Measurements from ENCODE around the gene RAC3. TPM values are rescaled to one million over a fixed set of nuclear protein-coding genes. Genes with fewer than 3 reads are reported as not detected.

RAC3 gene
- total RNA-seq, 1 donor = 1.8 TPM

DNA sequence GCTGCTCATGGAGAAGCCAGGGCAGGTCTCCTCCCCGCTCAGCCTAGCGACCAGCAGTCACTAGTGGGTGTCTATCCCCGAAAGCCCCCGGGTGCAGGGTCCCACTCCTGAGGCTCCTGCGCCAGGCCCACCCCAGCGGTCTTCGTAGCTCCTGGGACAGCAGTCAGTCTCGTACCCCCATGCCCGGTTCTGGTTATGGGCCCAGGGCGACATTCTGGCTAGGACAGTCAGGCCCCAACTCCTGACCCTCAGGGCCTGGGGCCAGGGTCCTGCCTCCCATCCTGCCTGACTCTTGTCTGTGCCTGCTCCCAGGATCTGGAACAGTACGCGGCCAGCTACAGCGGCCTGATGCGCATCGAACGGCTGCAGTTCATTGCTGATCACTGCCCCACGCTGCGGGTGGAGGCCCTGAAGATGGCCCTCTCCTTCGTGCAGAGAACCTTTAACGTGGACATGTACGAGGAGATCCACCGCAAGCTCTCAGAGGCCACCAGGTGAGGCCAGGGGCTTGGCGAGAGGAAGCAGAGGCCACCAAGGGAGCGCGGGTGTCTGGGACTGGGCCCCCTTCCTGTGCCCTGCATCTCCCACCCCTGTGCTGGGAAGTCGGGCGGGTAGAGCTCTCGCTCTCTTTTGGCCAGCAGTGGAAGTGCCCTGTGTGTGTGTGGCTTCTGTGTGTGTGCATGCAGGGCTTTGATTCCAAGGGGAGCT lies 22.2 kb downstream of the RAC3 start:
- no peaks in the 10 kb centered on the region for H3K27me3 ChIP-seq (ENCODE audit: insufficient read depth, low read length)
- H3K79me2 ChIP-seq (ENCODE audit: insufficient read depth, low read length) = peaks cover 46% of the 10 kb centered on the region
- TF ChIP-seq, protein P1, sequence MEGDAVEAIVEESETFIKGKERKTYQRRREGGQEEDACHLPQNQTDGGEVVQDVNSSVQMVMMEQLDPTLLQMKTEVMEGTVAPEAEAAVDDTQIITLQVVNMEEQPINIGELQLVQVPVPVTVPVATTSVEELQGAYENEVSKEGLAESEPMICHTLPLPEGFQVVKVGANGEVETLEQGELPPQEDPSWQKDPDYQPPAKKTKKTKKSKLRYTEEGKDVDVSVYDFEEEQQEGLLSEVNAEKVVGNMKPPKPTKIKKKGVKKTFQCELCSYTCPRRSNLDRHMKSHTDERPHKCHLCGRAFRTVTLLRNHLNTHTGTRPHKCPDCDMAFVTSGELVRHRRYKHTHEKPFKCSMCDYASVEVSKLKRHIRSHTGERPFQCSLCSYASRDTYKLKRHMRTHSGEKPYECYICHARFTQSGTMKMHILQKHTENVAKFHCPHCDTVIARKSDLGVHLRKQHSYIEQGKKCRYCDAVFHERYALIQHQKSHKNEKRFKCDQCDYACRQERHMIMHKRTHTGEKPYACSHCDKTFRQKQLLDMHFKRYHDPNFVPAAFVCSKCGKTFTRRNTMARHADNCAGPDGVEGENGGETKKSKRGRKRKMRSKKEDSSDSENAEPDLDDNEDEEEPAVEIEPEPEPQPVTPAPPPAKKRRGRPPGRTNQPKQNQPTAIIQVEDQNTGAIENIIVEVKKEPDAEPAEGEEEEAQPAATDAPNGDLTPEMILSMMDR (IDR thresholded peaks at IDR 0.05; ENCODE audit: extremely low read depth, low read depth, low read length) = no peak
- peak; percentile 86 for DNase-seq (ENCODE audit: insufficient read length, low spot score, missing footprints)
- H4K20me1 ChIP-seq (ENCODE audit: insufficient read depth, low read length) = peaks cover 4% of the 10 kb centered on the region
- H2AFZ ChIP-seq (ENCODE audit: low read length) = no peak overlapping the region
- H3K36me3 ChIP-seq (ENCODE audit: insufficient read depth, low read length) = peaks cover 32% of the 10 kb centered on the region
- no peaks in the 10 kb centered on the region for H3K9me3 ChIP-seq (ENCODE audit: low read depth, low read length)
- no peak overlapping the region for H3K4me3 ChIP-seq (ENCODE audit: insufficient read depth, low read length)
- H3K4me2 ChIP-seq (ENCODE audit: insufficient read depth, low read length) = peak overlapping the region; percentile 81
- no peak overlapping the region for H3K27ac ChIP-seq (ENCODE audit: low read depth, low read length)
- peaks cover 12% of the 10 kb centered on the region for H3K4me1 ChIP-seq (ENCODE audit: insufficient read depth, low read length)

DNA sequence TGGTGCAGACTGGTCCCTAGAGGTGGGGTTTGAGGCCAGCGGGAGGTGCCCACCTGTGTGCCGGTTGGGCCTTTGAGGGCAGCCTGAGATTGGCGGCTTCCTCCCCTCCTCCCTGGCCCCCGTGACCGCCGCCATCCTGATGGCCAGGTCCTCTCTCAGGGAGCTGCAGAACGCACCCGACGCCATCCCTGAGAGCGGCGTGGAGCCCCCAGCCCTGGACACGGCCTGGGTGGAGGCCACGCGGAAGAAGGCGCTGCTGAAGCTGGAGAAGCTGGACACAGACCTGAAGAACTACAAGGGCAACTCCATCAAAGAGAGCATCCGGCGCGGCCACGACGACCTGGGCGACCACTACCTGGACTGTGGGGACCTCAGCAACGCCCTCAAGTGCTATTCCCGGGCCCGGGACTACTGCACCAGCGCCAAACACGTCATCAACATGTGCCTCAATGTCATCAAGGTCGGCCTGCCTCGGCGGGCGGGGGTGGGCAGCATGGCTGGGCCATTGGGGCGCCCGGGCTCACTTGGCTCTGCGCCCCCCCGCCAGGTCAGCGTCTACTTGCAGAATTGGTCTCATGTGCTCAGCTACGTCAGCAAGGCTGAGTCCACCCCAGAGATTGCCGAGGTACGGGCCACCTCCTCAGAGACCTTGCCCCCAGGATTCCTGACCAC lies 23.0 kb downstream of the RAC3 start:
- TF ChIP-seq, protein P1 (IDR thresholded peaks at IDR 0.05; ENCODE audit: extremely low read depth, low read depth, low read length) = no peak
- H4K20me1 ChIP-seq (ENCODE audit: insufficient read depth, low read length) = peaks cover 4% of the 10 kb centered on the region
- peaks cover 12% of the 10 kb centered on the region for H3K4me1 ChIP-seq (ENCODE audit: insufficient read depth, low read length)
- no peaks in the 10 kb centered on the region for H3K9me3 ChIP-seq (ENCODE audit: low read depth, low read length)
- peaks cover 44% of the 10 kb centered on the region for H3K79me2 ChIP-seq (ENCODE audit: insufficient read depth, low read length)
- DNase-seq (ENCODE audit: insufficient read length, low spot score, missing footprints) = peak; percentile 78
- no peak overlapping the region for H3K4me2 ChIP-seq (ENCODE audit: insufficient read depth, low read length)
- no peak overlapping the region for H3K27ac ChIP-seq (ENCODE audit: low read depth, low read length)
- H3K36me3 ChIP-seq (ENCODE audit: insufficient read depth, low read length) = peaks cover 32% of the 10 kb centered on the region
- no peak overlapping the region for H2AFZ ChIP-seq (ENCODE audit: low read length)
- no peaks in the 10 kb centered on the region for H3K27me3 ChIP-seq (ENCODE audit: insufficient read depth, low read length)
- H3K4me3 ChIP-seq (ENCODE audit: insufficient read depth, low read length) = no peak overlapping the region

DNA sequence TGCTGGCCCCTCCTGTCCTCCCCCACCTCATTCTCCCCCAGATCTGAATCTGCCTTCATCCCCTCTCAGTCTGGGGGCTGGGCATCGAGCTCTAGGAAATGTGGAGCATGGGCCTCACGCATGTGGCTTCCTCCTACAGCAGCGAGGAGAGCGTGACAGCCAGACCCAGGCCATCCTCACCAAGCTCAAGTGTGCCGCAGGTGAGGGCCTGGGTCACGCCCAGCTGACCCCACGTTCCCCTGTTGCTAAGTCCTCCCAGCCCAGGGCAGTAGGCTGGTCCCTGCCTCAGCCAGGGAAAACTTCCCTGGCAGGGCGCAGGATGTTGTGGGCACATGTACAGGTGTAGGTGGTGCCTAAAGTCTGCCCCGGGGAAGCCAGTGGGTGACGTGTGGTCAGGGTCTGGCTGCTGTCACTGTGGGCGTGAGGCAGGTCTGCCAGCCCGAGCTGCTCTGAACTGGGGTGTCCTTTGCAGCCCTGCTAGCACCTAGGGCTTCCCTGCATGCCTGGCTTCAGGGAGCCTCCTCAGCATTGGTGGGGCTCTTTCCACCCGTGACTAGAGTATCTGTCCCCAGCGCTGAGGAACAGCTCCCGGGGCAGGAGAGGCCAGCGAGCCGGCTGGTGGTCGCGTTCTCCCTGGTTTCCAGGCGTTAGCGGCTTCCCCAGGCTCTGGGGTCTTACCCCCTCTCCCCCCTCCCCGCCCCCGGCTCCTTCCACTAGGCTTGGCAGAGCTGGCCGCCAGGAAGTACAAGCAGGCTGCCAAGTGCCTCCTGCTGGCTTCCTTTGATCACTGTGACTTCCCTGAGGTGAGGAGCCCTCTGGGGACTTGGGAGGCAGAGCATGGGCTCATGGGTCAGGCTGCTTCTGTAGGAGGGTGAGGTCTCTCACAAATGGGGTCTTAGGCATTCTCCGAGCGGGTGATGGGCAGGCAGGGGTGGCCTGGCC lies 23.8 kb downstream of the RAC3 start:
- Histone ChIP-seq H3K27ac (ENCODE audit: low read depth, low read length) (no peak overlapping the region), H3K4me1 (ENCODE audit: insufficient read depth, low read length) (peaks cover 12% of the 10 kb centered on the region), H3K4me3 (ENCODE audit: insufficient read depth, low read length) (no peak overlapping the region), H3K9me3 (ENCODE audit: low read depth, low read length) (no peaks in the 10 kb centered on the region), H2AFZ (ENCODE audit: low read length) (no peak overlapping the region), H3K79me2 (ENCODE audit: insufficient read depth, low read length) (peaks cover 39% of the 10 kb centered on the region), H4K20me1 (ENCODE audit: insufficient read depth, low read length) (peaks cover 4% of the 10 kb centered on the region), H3K4me2 (ENCODE audit: insufficient read depth, low read length) (no peak overlapping the region), H3K27me3 (ENCODE audit: insufficient read depth, low read length) (no peaks in the 10 kb centered on the region), H3K36me3 (ENCODE audit: insufficient read depth, low read length) (peaks cover 29% of the 10 kb centered on the region)
- TF ChIP-seq, protein P1 (IDR thresholded peaks at IDR 0.05; ENCODE audit: extremely low read depth, low read depth, low read length) = no peak
- DNase-seq (ENCODE audit: insufficient read length, low spot score, missing footprints) = peak; percentile 77

Measured in osteoblast (primary cell).